Peyer's patch (tissue), 4 donors: ENCODE results near the gene KCNH6. TPM values are rescaled to one million over a fixed set of nuclear protein-coding genes. Genes with fewer than 3 reads are reported as not detected.

Experiments
- DNase-seq, 3 donors: peaks; one replicate each; pipeline ENCODE4 v3.0.0-alpha.2; 2017 to 2019
- H3K27ac ChIP-seq, 4 donors: fragments of 200-600 bp; sonication (generic); one replicate each; pipeline ENCODE4 v1.5.1; 2016 to 2019
- H3K27me3 ChIP-seq, 2 donors: fragments of 200-600 bp; sonication (generic); one replicate each; pipeline ENCODE4 v1.5.1; 2019
- H3K36me3 ChIP-seq, 3 donors: fragments of 200-600 bp; sonication (generic); one replicate each; pipeline ENCODE4 v1.5.1; 2016 to 2019
- H3K4me1 ChIP-seq, 4 donors: fragments of 200-600 bp; sonication (generic); one replicate each; pipeline ENCODE4 v1.5.1; 2016 to 2019
- H3K4me3 ChIP-seq, 4 donors: fragments of 200-600 bp; sonication (generic); 1 replicate in 3 of 4; 2 replicates in 1 of 4; pipeline ENCODE4 v1.5.1; 2016 to 2019; ENCODE audit warnings: mild to moderate bottlenecking in 1 of 4
- H3K9me3 ChIP-seq, 4 donors: fragments of 200-600 bp; sonication (generic); one replicate each; pipeline ENCODE4 v1.5.1; 2016 to 2019; ENCODE audit warnings: mild to moderate bottlenecking in 1 of 4
- POLR2A ChIP-seq, 2 donors: fragments of 450-650 bp; IDR thresholded peaks; one replicate each; pipeline ENCODE4 v1.5.1; 2017; ENCODE audit warnings: antibody characterized with exemption in 2 of 2, mild to moderate bottlenecking in 2 of 2, moderate library complexity in 2 of 2
- total RNA-seq, 4 donors: library from RNA; depleted of rRNA; stranded (reverse); fragments of >200 nt; gene quantifications; one replicate each; pipeline ENCODE4 v1.1.0, GENCODE V29; 2016
- TF ChIP-seq, protein P1 (sequence below), 6 experiments: fragments of 450-650 bp in 4 of 6; fragments of 200-600 bp in 2 of 6; sonication (generic) in 1 of 6; IDR thresholded peaks; one replicate each; pipeline ENCODE4 v1.5.1; 2017 to 2019; ENCODE audit warnings: antibody characterized with exemption in 6 of 6, mild to moderate bottlenecking in 3 of 6, moderate library complexity in 1 of 6

KCNH6 gene, protein sequence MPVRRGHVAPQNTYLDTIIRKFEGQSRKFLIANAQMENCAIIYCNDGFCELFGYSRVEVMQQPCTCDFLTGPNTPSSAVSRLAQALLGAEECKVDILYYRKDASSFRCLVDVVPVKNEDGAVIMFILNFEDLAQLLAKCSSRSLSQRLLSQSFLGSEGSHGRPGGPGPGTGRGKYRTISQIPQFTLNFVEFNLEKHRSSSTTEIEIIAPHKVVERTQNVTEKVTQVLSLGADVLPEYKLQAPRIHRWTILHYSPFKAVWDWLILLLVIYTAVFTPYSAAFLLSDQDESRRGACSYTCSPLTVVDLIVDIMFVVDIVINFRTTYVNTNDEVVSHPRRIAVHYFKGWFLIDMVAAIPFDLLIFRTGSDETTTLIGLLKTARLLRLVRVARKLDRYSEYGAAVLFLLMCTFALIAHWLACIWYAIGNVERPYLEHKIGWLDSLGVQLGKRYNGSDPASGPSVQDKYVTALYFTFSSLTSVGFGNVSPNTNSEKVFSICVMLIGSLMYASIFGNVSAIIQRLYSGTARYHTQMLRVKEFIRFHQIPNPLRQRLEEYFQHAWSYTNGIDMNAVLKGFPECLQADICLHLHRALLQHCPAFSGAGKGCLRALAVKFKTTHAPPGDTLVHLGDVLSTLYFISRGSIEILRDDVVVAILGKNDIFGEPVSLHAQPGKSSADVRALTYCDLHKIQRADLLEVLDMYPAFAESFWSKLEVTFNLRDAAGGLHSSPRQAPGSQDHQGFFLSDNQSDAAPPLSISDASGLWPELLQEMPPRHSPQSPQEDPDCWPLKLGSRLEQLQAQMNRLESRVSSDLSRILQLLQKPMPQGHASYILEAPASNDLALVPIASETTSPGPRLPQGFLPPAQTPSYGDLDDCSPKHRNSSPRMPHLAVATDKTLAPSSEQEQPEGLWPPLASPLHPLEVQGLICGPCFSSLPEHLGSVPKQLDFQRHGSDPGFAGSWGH
- 10 to 100 TPM in 3 of 4 donors, 1 to 10 TPM in 1; 3.3 to 78.6 (median 26.7) TPM for total RNA-seq

DNA sequence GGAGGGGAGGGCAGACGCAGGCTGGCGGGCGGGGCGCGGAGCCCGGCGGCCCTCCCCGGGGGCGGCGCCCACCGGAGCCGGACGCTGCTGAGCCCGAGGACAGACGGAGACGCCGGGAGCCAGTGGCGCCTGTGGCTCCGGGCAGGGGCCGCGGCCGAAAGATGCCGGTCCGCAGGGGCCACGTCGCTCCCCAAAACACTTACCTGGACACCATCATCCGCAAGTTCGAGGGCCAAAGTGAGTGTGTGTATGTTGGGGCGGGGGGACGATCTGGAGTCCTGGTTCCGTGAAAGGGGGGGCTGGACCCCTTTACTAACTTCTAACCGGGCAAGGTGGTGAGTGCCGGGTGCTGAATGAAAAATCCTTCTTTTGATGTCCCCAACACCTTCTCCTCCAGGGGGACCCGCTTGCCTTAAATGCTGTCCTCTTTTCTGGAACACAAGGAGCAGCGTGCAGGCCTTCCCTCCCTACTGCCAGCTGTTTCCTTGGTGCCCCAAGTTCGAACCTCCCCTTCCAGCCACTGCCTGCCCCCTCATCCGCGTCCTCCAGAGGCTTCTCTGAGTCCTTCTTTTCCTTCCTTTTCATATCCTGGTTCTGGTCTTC, at the start of gene KCNH6:
TSS of gene KCNH6 (plus strand) at position 106 of the 603 bp plus-strand sequence. CDS start at position 162, 56 bp downstream.
- peaks cover 0 to 50% (median 8%) of the 10 kb centered on the region in 4 donors for H3K4me1 ChIP-seq
- TF ChIP-seq, protein P1, sequence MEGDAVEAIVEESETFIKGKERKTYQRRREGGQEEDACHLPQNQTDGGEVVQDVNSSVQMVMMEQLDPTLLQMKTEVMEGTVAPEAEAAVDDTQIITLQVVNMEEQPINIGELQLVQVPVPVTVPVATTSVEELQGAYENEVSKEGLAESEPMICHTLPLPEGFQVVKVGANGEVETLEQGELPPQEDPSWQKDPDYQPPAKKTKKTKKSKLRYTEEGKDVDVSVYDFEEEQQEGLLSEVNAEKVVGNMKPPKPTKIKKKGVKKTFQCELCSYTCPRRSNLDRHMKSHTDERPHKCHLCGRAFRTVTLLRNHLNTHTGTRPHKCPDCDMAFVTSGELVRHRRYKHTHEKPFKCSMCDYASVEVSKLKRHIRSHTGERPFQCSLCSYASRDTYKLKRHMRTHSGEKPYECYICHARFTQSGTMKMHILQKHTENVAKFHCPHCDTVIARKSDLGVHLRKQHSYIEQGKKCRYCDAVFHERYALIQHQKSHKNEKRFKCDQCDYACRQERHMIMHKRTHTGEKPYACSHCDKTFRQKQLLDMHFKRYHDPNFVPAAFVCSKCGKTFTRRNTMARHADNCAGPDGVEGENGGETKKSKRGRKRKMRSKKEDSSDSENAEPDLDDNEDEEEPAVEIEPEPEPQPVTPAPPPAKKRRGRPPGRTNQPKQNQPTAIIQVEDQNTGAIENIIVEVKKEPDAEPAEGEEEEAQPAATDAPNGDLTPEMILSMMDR (IDR thresholded peaks at IDR 0.05) = no peak
- TF ChIP-seq POLR2A (IDR thresholded peaks at IDR 0.05) = peak in 1 of 2 donors; percentile 25
- H3K27me3 ChIP-seq = no peaks in the 10 kb centered on the region
- H3K27ac ChIP-seq = peak within 1 kb of the TSS in 3 of 4 donors; percentile 46 to 92 (median 92)
- DNase-seq = no peak
- H3K4me3 ChIP-seq = peak within 1 kb of the TSS in 2 of 4 donors; percentile 43 to 53
- no peaks in the 10 kb centered on the region for H3K36me3 ChIP-seq
- H3K9me3 ChIP-seq = no peaks in the 10 kb centered on the region

DNA sequence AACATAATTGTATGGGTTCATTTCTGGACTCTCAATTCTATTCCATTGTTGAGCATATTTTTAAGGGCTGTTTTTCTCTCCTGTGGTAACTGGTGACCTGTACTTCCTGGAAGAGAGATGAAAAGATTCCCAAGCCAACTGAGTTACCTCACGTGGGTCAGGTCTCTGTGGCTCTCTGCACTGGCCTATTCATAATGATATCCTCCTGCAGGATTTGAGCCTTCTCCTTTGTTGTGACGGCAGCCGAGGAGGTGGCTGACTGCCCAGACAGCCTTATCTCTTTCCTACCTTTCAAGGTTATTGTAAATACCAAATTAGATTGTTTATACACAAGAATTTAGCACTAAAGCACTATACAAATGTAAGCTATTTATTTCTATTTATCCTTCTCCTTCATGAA, 49.0 kb upstream of the KCNH6 start:
- TF ChIP-seq, protein P1 (IDR thresholded peaks at IDR 0.05) = no peak
- no peak for TF ChIP-seq POLR2A (IDR thresholded peaks at IDR 0.05)
- Histone ChIP-seq H3K27me3 (no peaks in the 10 kb centered on the region), H3K36me3 (no peaks in the 10 kb centered on the region), H3K9me3 (no peaks in the 10 kb centered on the region), H3K4me1 (peaks cover 0 to 15% (median 9%) of the 10 kb centered on the region in 4 donors), H3K4me3 (no peak overlapping the region), H3K27ac (no peak overlapping the region)
- no peak for DNase-seq

DNA sequence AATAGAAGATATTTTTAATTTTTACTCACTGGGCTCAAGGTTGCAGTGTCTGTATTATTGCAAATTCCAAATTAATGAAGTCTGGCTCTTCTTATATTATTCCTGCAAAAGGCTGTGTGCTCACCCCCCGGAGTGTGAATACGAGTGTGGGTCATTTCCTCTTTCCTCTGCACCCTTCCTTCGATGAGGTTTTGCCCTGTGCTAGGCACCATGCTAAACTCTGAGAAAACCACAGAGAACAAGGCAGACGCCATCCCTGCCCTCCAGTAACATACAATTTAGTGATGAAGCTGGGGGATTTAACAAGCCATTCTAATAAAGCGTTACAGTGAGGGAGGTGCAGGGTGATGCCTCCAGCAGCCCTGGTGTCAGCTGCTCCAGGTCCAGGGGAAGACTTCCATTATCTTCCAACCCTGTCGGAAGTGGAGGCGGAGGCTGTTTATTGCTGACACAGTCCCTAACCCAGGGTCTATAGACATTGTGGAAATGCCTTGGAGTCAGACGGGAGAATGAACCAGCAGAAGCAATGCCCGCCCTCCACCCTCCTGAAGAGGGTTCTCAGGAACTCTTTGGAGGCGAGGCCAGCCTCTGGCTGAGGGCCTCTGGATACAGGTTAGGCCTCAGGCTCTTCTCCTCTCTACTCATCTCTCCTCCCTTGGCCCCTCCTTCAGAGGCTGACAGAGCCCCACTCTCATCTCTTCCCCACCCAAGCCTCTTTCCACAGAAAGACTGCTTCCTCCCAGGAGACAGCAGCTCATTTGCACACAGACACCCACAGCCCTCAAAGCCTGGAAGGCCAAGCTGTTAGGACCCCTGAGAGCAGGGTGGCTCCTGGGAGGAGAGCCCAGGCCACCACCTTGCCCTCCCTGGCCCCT, 48.3 kb upstream of the KCNH6 start:
- Histone ChIP-seq H3K4me1 (peaks cover 0 to 22% (median 10%) of the 10 kb centered on the region in 4 donors), H3K27me3 (no peaks in the 10 kb centered on the region), H3K9me3 (no peaks in the 10 kb centered on the region), H3K27ac (peak overlapping the region in 1 of 4 donors; percentile 97), H3K36me3 (peaks cover 0 to 5% (median 0%) of the 10 kb centered on the region in 3 donors), H3K4me3 (no peak overlapping the region)
- TF ChIP-seq POLR2A (IDR thresholded peaks at IDR 0.05) = no peak
- TF ChIP-seq, protein P1 (IDR thresholded peaks at IDR 0.05) = no peak
- DNase-seq = no peak

DNA sequence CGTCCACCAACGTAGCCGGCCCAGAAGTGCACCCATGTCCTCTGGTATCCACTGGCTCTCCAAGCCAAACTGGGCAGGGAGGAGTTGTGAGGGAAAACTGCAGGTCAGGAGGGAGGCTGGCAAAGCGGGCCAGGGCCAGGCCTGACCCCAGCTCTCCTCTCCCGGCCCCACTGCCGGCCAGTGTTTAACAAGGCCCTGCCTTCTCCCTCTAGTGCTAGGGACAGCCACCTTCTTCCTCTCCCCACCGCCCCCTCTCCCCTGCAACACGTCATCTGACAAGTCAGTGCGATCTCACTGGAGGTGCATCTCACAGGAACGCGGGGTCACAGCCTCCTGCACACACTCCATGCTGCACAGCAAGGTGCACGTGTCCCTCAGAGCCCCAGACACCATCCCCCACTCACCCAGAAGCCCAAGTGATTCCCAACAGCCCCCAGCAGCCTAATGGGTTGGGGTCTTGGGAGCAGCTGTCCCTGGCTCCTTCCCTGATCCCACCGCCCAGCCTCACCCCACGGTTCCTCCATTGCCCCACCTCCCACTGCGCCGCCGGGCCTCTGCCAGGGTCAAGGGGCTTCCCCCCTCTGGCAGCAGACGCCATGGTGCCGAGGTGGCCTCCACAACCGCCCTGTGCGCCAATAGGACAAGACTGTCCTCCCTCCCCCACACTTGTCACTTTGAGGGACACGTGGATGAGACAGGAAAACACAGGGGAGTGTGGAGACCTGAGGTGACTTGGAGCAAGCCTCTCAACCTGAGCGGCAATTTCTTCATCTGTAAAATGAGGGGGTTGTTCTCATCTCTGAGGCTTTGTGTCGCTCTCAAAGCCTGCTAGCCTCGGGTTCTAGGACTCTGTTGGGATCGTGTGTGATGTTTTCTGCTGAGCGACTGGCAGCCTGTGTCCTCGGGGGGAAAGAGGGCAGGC, 47.4 kb upstream of the KCNH6 start:
- Histone ChIP-seq H3K36me3 (peaks cover 0 to 13% (median 0%) of the 10 kb centered on the region in 3 donors), H3K27ac (peak overlapping the region in 3 of 4 donors; percentile 70 to 97 (median 90)), H3K9me3 (no peaks in the 10 kb centered on the region), H3K4me3 (peak overlapping the region; percentile 34 to 93 (median 70)), H3K27me3 (no peaks in the 10 kb centered on the region), H3K4me1 (peaks cover 0 to 22% (median 10%) of the 10 kb centered on the region in 4 donors)
- DNase-seq = no peak
- TF ChIP-seq, protein P1 (IDR thresholded peaks at IDR 0.05) = no peak
- no peak for TF ChIP-seq POLR2A (IDR thresholded peaks at IDR 0.05)
